Stimulated activated CD4-positive, alpha-beta T cell treated with anti-CD3 and anti-CD28 coated beads, Interleukin-12 subunit alpha, Interleukin-12 subunit beta, amount 100 ng/mL, for 4 hours (primary cell): ENCODE measurements around the gene OPRM1.
"Not testable (repeated sequence)": the region's sequence is repeated elsewhere in the genome, so short reads cannot be mapped to it uniquely, and the experiment has no call there.

Source experiments
- DNase-seq: peaks from one replicate; pipeline ENCODE4 v3.0.0-alpha.2; 2020

Gene OPRM1

GRCh38 chr6:154039231-154039842, at the start of gene OPRM1:
Gene OPRM1 (plus strand): TSS chr6:154039240. CDS start chr6:154039545, 305 bp downstream.
- DNase-seq = peak; percentile 17

GRCh38 chr6:153989989-153990388, 49.1 kb upstream of the OPRM1 start:
- no peak for DNase-seq

- DNase-seq = no peak
Observed at GRCh38 chr6:153994004-153994403, 45.0 kb upstream of the OPRM1 start.

GRCh38 chr6:153994811-153995210, 44.2 kb upstream of the OPRM1 start:
- DNase-seq = no peak

- DNase-seq = no peak
Observed at GRCh38 chr6:153997221-153997620, 41.8 kb upstream of the OPRM1 start.

GRCh38 chr6:154001494-154002285, 37.4 kb upstream of the OPRM1 start:
- no peak for DNase-seq

GRCh38 chr6:154002894-154003293, 36.1 kb upstream of the OPRM1 start:
- no peak for DNase-seq

GRCh38 chr6:154010371-154010770, 28.7 kb upstream of the OPRM1 start:
- no peak for DNase-seq

- DNase-seq = no peak
Observed at GRCh38 chr6:154012852-154013251, 26.2 kb upstream of the OPRM1 start.

- DNase-seq = no peak
Observed at GRCh38 chr6:154017786-154018185, 21.3 kb upstream of the OPRM1 start.

- no peak for DNase-seq
Observed at GRCh38 chr6:154030646-154031045, 8.4 kb upstream of the OPRM1 start.

GRCh38 chr6:154041001-154041400, 2.0 kb downstream of the OPRM1 start:
- DNase-seq = no peak

- DNase-seq = no peak
Observed at GRCh38 chr6:154053141-154053540, 14.1 kb downstream of the OPRM1 start.

- DNase-seq = no peak
Observed at GRCh38 chr6:154056536-154056935, 17.5 kb downstream of the OPRM1 start.

- DNase-seq = no peak
Observed at GRCh38 chr6:154057098-154057497, 18.1 kb downstream of the OPRM1 start.

GRCh38 chr6:154058963-154059680, 20.1 kb downstream of the OPRM1 start:
- no peak for DNase-seq

- no peak for DNase-seq
Observed at GRCh38 chr6:154060076-154060475, 21.0 kb downstream of the OPRM1 start.

- no peak for DNase-seq
Observed at GRCh38 chr6:154070041-154070440, 31.0 kb downstream of the OPRM1 start.

GRCh38 chr6:154070657-154071056, 31.6 kb downstream of the OPRM1 start:
- no peak for DNase-seq

GRCh38 chr6:154071236-154071635, 32.2 kb downstream of the OPRM1 start:
- no peak for DNase-seq

GRCh38 chr6:154071711-154072110, 32.7 kb downstream of the OPRM1 start:
- no peak for DNase-seq

- not testable (repeated sequence) for DNase-seq
Observed at GRCh38 chr6:154078596-154078995, 39.6 kb downstream of the OPRM1 start.

GRCh38 chr6:154080461-154081189, 41.6 kb downstream of the OPRM1 start:
- no peak for DNase-seq
